A549 (cell line): ENCODE data around the gene MORN1.

Experiments
- CHD2 ChIP-seq: fragments of 150-350 bp; IDR thresholded peaks from 2 replicates; pipeline ENCODE4 v1.6.1; 2014; ENCODE audit warnings: low read length; ENCODE audit not compliant: partially characterized antibody
- CTCF ChIP-seq: fragments of >200 bp; sonication (Bioruptor Twin); formaldehyde crosslinking; IDR thresholded peaks from 3 replicates; pipeline ENCODE4 v1.5.1; 2016
- FOSB ChIP-seq: fragments of 250-450 bp; sonication (Bioruptor Pico); IDR thresholded peaks from 2 replicates; pipeline ENCODE4 v1.5.0; 2020; ENCODE audit warnings: mild to moderate bottlenecking, moderate library complexity
- MAX ChIP-seq: IDR thresholded peaks from 2 replicates; pipeline ENCODE4 v1.6.1; 2012
- RAD21 ChIP-seq, 2 experiments: fragments of >200 bp in 1 of 2; sonication (Bioruptor Twin) in 1 of 2; formaldehyde crosslinking in 1 of 2; IDR thresholded peaks in 1 of 2; conservative IDR thresholded peaks in 1 of 2; 2 replicates in 1 of 2; 3 replicates in 1 of 2; pipeline ENCODE4 v1.6.1; 2012 to 2018; ENCODE audit warnings: inconsistent platforms in 1 of 2
- RARB ChIP-seq: fragments of 250-450 bp; sonication (Bioruptor Pico); IDR thresholded peaks from 2 replicates; pipeline ENCODE4 v1.8.0; 2021; ENCODE audit warnings: mild to moderate bottlenecking, moderate library complexity
- TP53 ChIP-seq: fragments of 250-450 bp; sonication (Bioruptor Pico); IDR thresholded peaks from 2 replicates; pipeline ENCODE4 v1.5.0; 2021; ENCODE audit warnings: mild to moderate bottlenecking, moderate library complexity
- ZSCAN20 ChIP-seq: fragments of 250-450 bp; sonication (Bioruptor Pico); IDR thresholded peaks from 2 replicates; pipeline ENCODE4 v1.8.0; 2022; ENCODE audit warnings: mild to moderate bottlenecking, moderate library complexity
- TF ChIP-seq, protein P1 (sequence below): fragments of 200-600 bp; sonication (generic); IDR thresholded peaks from 2 replicates; pipeline ENCODE4 v1.6.1; 2016; ENCODE audit warnings: antibody characterized with exemption, mild to moderate bottlenecking, moderate library complexity

GRCh38 chr1:2318314-2319278 is 72.8 kb downstream of the MORN1 start:
- TF ChIP-seq CTCF (no peak), RARB (no peak), TP53 (CRISPR knock-in tag) (no peak), RAD21 (conservative IDR thresholded peaks at IDR 0.05 in 1 of 2, IDR thresholded peaks at IDR 0.05 in 1 of 2) (no peak), ZSCAN20 (CRISPR knock-in tag) (no peak), FOSB (CRISPR knock-in tag) (no peak), CHD2 (no peak), MAX (no peak)
- TF ChIP-seq, protein P1, sequence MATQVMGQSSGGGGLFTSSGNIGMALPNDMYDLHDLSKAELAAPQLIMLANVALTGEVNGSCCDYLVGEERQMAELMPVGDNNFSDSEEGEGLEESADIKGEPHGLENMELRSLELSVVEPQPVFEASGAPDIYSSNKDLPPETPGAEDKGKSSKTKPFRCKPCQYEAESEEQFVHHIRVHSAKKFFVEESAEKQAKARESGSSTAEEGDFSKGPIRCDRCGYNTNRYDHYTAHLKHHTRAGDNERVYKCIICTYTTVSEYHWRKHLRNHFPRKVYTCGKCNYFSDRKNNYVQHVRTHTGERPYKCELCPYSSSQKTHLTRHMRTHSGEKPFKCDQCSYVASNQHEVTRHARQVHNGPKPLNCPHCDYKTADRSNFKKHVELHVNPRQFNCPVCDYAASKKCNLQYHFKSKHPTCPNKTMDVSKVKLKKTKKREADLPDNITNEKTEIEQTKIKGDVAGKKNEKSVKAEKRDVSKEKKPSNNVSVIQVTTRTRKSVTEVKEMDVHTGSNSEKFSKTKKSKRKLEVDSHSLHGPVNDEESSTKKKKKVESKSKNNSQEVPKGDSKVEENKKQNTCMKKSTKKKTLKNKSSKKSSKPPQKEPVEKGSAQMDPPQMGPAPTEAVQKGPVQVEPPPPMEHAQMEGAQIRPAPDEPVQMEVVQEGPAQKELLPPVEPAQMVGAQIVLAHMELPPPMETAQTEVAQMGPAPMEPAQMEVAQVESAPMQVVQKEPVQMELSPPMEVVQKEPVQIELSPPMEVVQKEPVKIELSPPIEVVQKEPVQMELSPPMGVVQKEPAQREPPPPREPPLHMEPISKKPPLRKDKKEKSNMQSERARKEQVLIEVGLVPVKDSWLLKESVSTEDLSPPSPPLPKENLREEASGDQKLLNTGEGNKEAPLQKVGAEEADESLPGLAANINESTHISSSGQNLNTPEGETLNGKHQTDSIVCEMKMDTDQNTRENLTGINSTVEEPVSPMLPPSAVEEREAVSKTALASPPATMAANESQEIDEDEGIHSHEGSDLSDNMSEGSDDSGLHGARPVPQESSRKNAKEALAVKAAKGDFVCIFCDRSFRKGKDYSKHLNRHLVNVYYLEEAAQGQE, result no peak
